ENCODE results near the gene MEGF6. TPM values are rescaled to one million over a fixed set of nuclear protein-coding genes. Genes with fewer than 3 reads are reported as not detected.

MEGF6 gene
- total and polyA plus RNA-seq, 7 donors, result 0.67 to 5.5 (median 3.7) TPM

DNA sequence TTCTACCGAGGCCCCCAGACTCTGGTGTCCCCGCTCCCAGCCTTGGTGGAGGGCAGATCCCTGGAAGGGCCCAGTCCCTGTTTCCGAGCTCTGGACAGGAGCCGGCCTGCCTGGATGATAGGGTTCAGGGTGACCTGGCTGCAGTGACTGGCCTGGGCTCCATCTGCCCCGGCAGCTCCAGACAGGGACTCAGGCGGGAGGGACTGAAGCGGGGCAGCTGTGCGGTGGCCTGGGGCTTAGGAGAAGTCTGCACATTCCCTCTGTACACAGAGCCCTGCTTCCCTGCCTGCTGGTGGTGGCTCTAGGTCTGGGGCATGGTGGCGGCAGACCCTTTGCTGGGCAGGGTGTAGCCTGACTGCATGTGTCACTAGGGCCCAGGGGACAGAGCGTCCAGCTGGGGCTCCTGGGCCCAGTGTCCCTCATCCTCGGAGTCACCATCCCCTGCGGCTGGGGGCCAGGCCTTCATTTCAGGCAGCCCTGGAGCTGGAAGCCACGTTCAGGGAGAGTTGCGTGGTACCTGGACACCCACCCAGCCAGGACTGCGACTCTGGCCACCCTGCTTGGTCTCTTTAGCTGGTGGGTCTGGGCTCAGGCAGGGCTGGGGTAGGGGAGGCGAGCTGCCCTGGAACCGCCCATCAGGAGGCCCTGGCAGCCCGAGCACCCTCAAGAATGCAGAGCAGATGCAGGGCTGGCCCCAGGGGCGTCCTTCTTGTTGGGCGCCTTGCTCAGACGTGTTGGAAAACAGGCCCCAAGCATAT is 147.2 kb downstream of the MEGF6 start:
- ATAC-seq (no peak), DNase-seq (peak; percentile 9 to 47)
- 87 to 92% (median 92%) methylated on average over 21 of the region's 21 CpGs for WGBS, 3 donors
- Histone ChIP-seq H3K4me3 (no peak overlapping the region), H3K9me3 (no peaks in the 10 kb centered on the region), H3K36me3 (ENCODE audit: insufficient read depth in 1 of 2, low read depth in 1 of 2) (no peaks in the 10 kb centered on the region), H3K4me1 (peaks cover 18% of the 10 kb centered on the region), H3K27ac (no peak overlapping the region), H3K27me3 (ENCODE audit: insufficient read depth in 3 of 3, low read length in 2 of 3) (no peaks in the 10 kb centered on the region)
- intact Hi-C loops (cut with DNase I), result no loop called here
- TF ChIP-seq, protein P1, sequence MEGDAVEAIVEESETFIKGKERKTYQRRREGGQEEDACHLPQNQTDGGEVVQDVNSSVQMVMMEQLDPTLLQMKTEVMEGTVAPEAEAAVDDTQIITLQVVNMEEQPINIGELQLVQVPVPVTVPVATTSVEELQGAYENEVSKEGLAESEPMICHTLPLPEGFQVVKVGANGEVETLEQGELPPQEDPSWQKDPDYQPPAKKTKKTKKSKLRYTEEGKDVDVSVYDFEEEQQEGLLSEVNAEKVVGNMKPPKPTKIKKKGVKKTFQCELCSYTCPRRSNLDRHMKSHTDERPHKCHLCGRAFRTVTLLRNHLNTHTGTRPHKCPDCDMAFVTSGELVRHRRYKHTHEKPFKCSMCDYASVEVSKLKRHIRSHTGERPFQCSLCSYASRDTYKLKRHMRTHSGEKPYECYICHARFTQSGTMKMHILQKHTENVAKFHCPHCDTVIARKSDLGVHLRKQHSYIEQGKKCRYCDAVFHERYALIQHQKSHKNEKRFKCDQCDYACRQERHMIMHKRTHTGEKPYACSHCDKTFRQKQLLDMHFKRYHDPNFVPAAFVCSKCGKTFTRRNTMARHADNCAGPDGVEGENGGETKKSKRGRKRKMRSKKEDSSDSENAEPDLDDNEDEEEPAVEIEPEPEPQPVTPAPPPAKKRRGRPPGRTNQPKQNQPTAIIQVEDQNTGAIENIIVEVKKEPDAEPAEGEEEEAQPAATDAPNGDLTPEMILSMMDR (IDR thresholded peaks at IDR 0.05), result no peak

- H3K27me3 ChIP-seq (ENCODE audit: insufficient read depth in 3 of 3, low read length in 2 of 3), result no peaks in the 10 kb centered on the region
- TF ChIP-seq, protein P1 (IDR thresholded peaks at IDR 0.05), result no peak
- ATAC-seq, result no peak
- no peak overlapping the region for H3K27ac ChIP-seq
- no peaks in the 10 kb centered on the region for H3K9me3 ChIP-seq
- 70 to 83% (median 81%) methylated on average over 20 of the region's 20 CpGs for WGBS, 3 donors
- H3K4me3 ChIP-seq, result no peak overlapping the region
- intact Hi-C loops (cut with DNase I), result no loop called here
- H3K36me3 ChIP-seq (ENCODE audit: insufficient read depth in 1 of 2, low read depth in 1 of 2), result no peaks in the 10 kb centered on the region
- DNase-seq, result peak in 1 of 2 donors; percentile 4
- peaks cover 24% of the 10 kb centered on the region for H3K4me1 ChIP-seq
These were observed 147.9 kb downstream of the MEGF6 start for GRCh38 chr1:3463408-3463863.

- H3K4me3 ChIP-seq, result no peak overlapping the region
- no peaks in the 10 kb centered on the region for H3K36me3 ChIP-seq (ENCODE audit: insufficient read depth in 1 of 2, low read depth in 1 of 2)
- peak; percentile 6 to 41 for DNase-seq
- peaks cover 28% of the 10 kb centered on the region for H3K4me1 ChIP-seq
- WGBS, 3 donors, result 88 to 94% (median 94%) methylated on average over 21 to 22 of the region's 22 CpGs
- TF ChIP-seq, protein P1 (IDR thresholded peaks at IDR 0.05), result no peak
- H3K27ac ChIP-seq, result no peak overlapping the region
- ATAC-seq, result no peak
- H3K27me3 ChIP-seq (ENCODE audit: insufficient read depth in 3 of 3, low read length in 2 of 3), result no peaks in the 10 kb centered on the region
- H3K9me3 ChIP-seq, result no peaks in the 10 kb centered on the region
- intact Hi-C loops (cut with DNase I), result no loop called here
These were observed 148.3 kb downstream of the MEGF6 start for GRCh38 chr1:3463013-3463385.

DNA sequence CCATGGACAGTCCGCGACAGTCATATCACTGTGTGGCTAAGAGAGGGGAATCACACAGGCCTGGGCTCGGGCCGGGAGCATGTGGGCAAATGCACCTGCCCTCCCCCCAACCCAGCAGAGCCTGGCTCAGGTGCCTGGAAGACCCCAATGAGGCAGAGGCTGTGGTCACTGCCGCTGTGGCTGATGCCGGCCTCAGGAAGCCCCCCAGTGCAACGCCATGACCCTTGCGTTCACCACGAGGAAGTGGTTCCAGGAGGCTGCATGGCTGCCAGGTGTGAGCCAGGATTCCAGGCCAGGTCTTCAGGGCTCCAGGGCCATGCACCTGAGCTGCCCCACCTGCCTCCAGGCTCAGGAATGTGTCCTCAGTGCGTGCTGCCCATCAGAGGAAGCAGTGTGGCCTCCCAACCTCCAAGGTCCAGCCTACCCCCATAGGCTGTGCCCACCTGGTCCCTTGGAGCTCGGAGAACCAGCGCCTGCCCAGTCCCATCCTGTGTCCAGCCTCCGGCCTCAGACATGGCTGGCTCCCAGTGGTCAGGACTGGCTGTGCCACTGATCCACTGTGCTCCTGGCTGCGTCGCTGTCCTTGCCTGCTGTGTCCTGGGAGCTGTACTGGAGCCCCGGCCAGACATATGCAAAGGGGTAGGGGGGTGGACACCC is 148.8 kb downstream of the MEGF6 start:
- WGBS, 3 donors, result 82 to 91% (median 89%) methylated on average over 16 of the region's 16 CpGs
- intact Hi-C loops (cut with DNase I), result no loop called here
- Histone ChIP-seq H3K4me3 (no peak overlapping the region), H3K27ac (no peak overlapping the region), H3K36me3 (ENCODE audit: insufficient read depth in 1 of 2, low read depth in 1 of 2) (no peaks in the 10 kb centered on the region), H3K27me3 (ENCODE audit: insufficient read depth in 3 of 3, low read length in 2 of 3) (no peaks in the 10 kb centered on the region), H3K9me3 (no peaks in the 10 kb centered on the region), H3K4me1 (peaks cover 33% of the 10 kb centered on the region)
- DNase-seq, result peak; percentile 9 to 35
- no peak for ATAC-seq
- TF ChIP-seq, protein P1 (IDR thresholded peaks at IDR 0.05), result no peak
